Measurements from ENCODE around the gene ALPK1.
A peak's percentile ranks its signal among the peaks of the same experiment; 100 is the strongest.

Gene ALPK1

DNA sequence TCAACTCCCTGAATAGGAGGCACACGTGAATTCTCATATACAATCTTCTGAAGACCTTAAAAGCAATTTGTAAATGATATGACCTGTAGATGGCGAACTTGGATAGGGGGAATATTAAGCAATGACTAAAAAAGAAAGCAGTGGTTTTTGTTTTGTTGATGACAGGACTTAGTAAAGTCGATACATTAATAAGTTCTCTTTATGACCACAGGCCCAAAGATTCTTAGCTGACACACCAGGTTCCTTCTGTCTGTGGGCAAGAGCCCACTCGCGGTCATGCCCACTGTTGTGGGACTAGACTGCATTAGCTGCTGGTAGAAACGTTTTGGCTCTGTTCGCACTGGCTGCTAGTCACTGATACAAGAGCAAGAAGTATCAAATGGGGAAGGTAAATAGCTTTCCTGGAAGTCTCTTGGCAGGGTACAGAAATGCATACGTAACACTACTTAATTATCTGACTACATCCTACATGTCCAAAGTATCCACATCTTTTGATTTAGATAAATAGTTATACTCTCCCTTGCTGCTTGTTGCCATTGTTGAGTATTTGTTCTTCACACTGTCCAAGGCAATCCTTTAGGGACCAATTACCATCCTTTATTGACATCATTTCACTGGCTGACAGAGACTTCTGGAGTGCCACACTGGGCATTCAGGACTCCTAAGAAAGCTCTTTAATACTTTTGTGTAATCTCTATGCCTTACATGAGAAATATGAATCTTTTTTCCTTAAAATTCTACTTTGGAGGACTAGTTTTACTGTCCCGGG lies 31.0 kb downstream of the ALPK1 start:
- H3K36me3 ChIP-seq (ENCODE audit: control insufficient read depth in 5 of 5, insufficient read depth in 5 of 5, low read length in 5 of 5) = peaks cover 5 to 26% (median 16%) of the 10 kb centered on the region in 5 donors
- H3K9ac ChIP-seq (ENCODE audit: low read length in 5 of 5) = no peak overlapping the region
- H3K9me3 ChIP-seq (ENCODE audit: control insufficient read depth in 5 of 5, low read length in 5 of 5) = no peaks in the 10 kb centered on the region
- no peaks in the 10 kb centered on the region for H3K27me3 ChIP-seq (ENCODE audit: control insufficient read depth in 5 of 5, insufficient read depth in 4 of 5, low read length in 5 of 5)
- H3K27ac ChIP-seq (ENCODE audit: low read depth, low read length) = no peak overlapping the region
- no peaks in the 10 kb centered on the region for H3K4me1 ChIP-seq (ENCODE audit: control insufficient read depth in 5 of 5, insufficient read depth in 5 of 5, low read length in 5 of 5)
- no peak overlapping the region for H3K4me3 ChIP-seq (ENCODE audit: low read depth in 1 of 5, low read length in 5 of 5)

- Histone ChIP-seq H3K36me3 (ENCODE audit: control insufficient read depth in 5 of 5, insufficient read depth in 5 of 5, low read length in 5 of 5) (peaks cover 5 to 26% (median 16%) of the 10 kb centered on the region in 5 donors), H3K4me3 (ENCODE audit: low read depth in 1 of 5, low read length in 5 of 5) (no peak overlapping the region), H3K4me1 (ENCODE audit: control insufficient read depth in 5 of 5, insufficient read depth in 5 of 5, low read length in 5 of 5) (no peaks in the 10 kb centered on the region), H3K9me3 (ENCODE audit: control insufficient read depth in 5 of 5, low read length in 5 of 5) (no peaks in the 10 kb centered on the region), H3K27ac (ENCODE audit: low read depth, low read length) (no peak overlapping the region), H3K27me3 (ENCODE audit: control insufficient read depth in 5 of 5, insufficient read depth in 4 of 5, low read length in 5 of 5) (no peaks in the 10 kb centered on the region), H3K9ac (ENCODE audit: low read length in 5 of 5) (no peak overlapping the region)
Measured at GRCh38 chr4:112328734-112329130, 31.6 kb downstream of the ALPK1 start.

- no peaks in the 10 kb centered on the region for H3K9me3 ChIP-seq (ENCODE audit: control insufficient read depth in 5 of 5, low read length in 5 of 5)
- no peak overlapping the region for H3K27ac ChIP-seq (ENCODE audit: low read depth, low read length)
- no peak overlapping the region for H3K4me3 ChIP-seq (ENCODE audit: low read depth in 1 of 5, low read length in 5 of 5)
- H3K9ac ChIP-seq (ENCODE audit: low read length in 5 of 5) = no peak overlapping the region
- no peaks in the 10 kb centered on the region for H3K27me3 ChIP-seq (ENCODE audit: control insufficient read depth in 5 of 5, insufficient read depth in 4 of 5, low read length in 5 of 5)
- no peaks in the 10 kb centered on the region for H3K4me1 ChIP-seq (ENCODE audit: control insufficient read depth in 5 of 5, insufficient read depth in 5 of 5, low read length in 5 of 5)
- peaks cover 5 to 21% (median 12%) of the 10 kb centered on the region in 5 donors for H3K36me3 ChIP-seq (ENCODE audit: control insufficient read depth in 5 of 5, insufficient read depth in 5 of 5, low read length in 5 of 5)
Measured at GRCh38 chr4:112329672-112330375, 32.7 kb downstream of the ALPK1 start.

- Histone ChIP-seq H3K36me3 (ENCODE audit: control insufficient read depth in 5 of 5, insufficient read depth in 5 of 5, low read length in 5 of 5) (peaks cover 7 to 11% (median 7%) of the 10 kb centered on the region in 5 donors), H3K9me3 (ENCODE audit: control insufficient read depth in 5 of 5, low read length in 5 of 5) (no peaks in the 10 kb centered on the region), H3K27me3 (ENCODE audit: control insufficient read depth in 5 of 5, insufficient read depth in 4 of 5, low read length in 5 of 5) (no peaks in the 10 kb centered on the region)
Measured at GRCh38 chr4:112330921-112331320, 33.8 kb downstream of the ALPK1 start.

DNA sequence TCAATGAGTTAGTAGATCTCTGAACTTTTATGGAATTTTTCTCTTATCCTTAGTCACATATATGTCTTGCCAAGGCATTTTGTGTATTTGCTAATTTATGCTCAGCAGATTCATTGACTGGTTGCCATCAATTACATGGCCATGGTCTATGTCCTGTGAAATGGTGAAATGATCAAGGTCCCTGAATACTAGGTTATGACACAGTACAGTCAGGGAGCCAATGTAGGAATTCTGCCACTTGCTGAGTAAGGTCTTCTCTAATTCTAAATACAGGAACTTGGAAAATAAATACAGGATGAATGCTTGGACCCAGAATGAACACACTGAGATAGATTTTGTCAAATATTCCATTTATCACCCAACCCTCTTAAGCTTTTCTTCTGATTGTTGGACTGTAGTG lies 35.2 kb downstream of the ALPK1 start:
- peaks cover 0 to 4% (median 0%) of the 10 kb centered on the region in 5 donors for H3K36me3 ChIP-seq (ENCODE audit: control insufficient read depth in 5 of 5, insufficient read depth in 5 of 5, low read length in 5 of 5)
- no peaks in the 10 kb centered on the region for H3K4me1 ChIP-seq (ENCODE audit: control insufficient read depth in 5 of 5, insufficient read depth in 5 of 5, low read length in 5 of 5)

More at GRCh38 chr4:112330921-112331320, 33.8 kb downstream of the ALPK1 start:
- no peaks in the 10 kb centered on the region for H3K4me1 ChIP-seq (ENCODE audit: control insufficient read depth in 5 of 5, insufficient read depth in 5 of 5, low read length in 5 of 5)
- H3K27ac ChIP-seq (ENCODE audit: low read depth, low read length) = no peak overlapping the region
- H3K4me3 ChIP-seq (ENCODE audit: low read depth in 1 of 5, low read length in 5 of 5) = no peak overlapping the region
- H3K9ac ChIP-seq (ENCODE audit: low read length in 5 of 5) = no peak overlapping the region

GRCh38 chr4:112340023-112340422 lies 42.9 kb downstream of the ALPK1 start:
- no peaks in the 10 kb centered on the region for H3K4me1 ChIP-seq (ENCODE audit: control insufficient read depth in 5 of 5, insufficient read depth in 5 of 5, low read length in 5 of 5)
- no peak overlapping the region for H3K9ac ChIP-seq (ENCODE audit: low read length in 5 of 5)
- no peaks in the 10 kb centered on the region for H3K27me3 ChIP-seq (ENCODE audit: control insufficient read depth in 5 of 5, insufficient read depth in 4 of 5, low read length in 5 of 5)
- no peaks in the 10 kb centered on the region for H3K9me3 ChIP-seq (ENCODE audit: control insufficient read depth in 5 of 5, low read length in 5 of 5)
- peaks cover 0 to 5% (median 3%) of the 10 kb centered on the region in 5 donors for H3K36me3 ChIP-seq (ENCODE audit: control insufficient read depth in 5 of 5, insufficient read depth in 5 of 5, low read length in 5 of 5)
- H3K27ac ChIP-seq (ENCODE audit: low read depth, low read length) = no peak overlapping the region
- H3K4me3 ChIP-seq (ENCODE audit: low read depth in 1 of 5, low read length in 5 of 5) = no peak overlapping the region

More for the DNA sequence above, 35.2 kb downstream of the ALPK1 start:
- no peak overlapping the region for H3K9ac ChIP-seq (ENCODE audit: low read length in 5 of 5)
- no peaks in the 10 kb centered on the region for H3K9me3 ChIP-seq (ENCODE audit: control insufficient read depth in 5 of 5, low read length in 5 of 5)
- no peaks in the 10 kb centered on the region for H3K27me3 ChIP-seq (ENCODE audit: control insufficient read depth in 5 of 5, insufficient read depth in 4 of 5, low read length in 5 of 5)
- no peak overlapping the region for H3K27ac ChIP-seq (ENCODE audit: low read depth, low read length)
- H3K4me3 ChIP-seq (ENCODE audit: low read depth in 1 of 5, low read length in 5 of 5) = no peak overlapping the region

DNA sequence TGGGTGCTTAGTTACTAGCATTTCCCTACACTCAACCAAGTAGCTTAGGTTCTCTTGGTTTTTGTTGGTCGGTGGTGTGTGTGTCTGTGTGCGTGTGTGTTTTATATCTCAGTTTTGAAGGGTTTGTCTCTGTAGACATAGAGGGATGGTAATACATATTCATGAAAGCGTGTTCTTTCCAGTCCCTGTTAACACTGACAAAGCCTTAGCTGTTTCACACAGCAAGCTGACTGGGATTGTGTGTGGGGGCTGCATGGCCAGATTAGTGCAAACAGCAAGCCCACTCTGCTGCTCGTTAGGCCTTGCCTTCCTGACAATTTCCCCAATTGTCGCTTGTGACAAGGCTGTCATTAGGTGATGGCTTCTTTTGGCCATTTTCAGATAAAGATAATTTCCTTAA lies 43.9 kb downstream of the ALPK1 start:
- no peak overlapping the region for H3K4me3 ChIP-seq (ENCODE audit: low read depth in 1 of 5, low read length in 5 of 5)
- no peak overlapping the region for H3K27ac ChIP-seq (ENCODE audit: low read depth, low read length)
- peaks cover 0 to 5% (median 2%) of the 10 kb centered on the region in 5 donors for H3K36me3 ChIP-seq (ENCODE audit: control insufficient read depth in 5 of 5, insufficient read depth in 5 of 5, low read length in 5 of 5)
- no peaks in the 10 kb centered on the region for H3K27me3 ChIP-seq (ENCODE audit: control insufficient read depth in 5 of 5, insufficient read depth in 4 of 5, low read length in 5 of 5)
- no peak overlapping the region for H3K9ac ChIP-seq (ENCODE audit: low read length in 5 of 5)
- no peaks in the 10 kb centered on the region for H3K4me1 ChIP-seq (ENCODE audit: control insufficient read depth in 5 of 5, insufficient read depth in 5 of 5, low read length in 5 of 5)
- H3K9me3 ChIP-seq (ENCODE audit: control insufficient read depth in 5 of 5, low read length in 5 of 5) = no peaks in the 10 kb centered on the region

DNA sequence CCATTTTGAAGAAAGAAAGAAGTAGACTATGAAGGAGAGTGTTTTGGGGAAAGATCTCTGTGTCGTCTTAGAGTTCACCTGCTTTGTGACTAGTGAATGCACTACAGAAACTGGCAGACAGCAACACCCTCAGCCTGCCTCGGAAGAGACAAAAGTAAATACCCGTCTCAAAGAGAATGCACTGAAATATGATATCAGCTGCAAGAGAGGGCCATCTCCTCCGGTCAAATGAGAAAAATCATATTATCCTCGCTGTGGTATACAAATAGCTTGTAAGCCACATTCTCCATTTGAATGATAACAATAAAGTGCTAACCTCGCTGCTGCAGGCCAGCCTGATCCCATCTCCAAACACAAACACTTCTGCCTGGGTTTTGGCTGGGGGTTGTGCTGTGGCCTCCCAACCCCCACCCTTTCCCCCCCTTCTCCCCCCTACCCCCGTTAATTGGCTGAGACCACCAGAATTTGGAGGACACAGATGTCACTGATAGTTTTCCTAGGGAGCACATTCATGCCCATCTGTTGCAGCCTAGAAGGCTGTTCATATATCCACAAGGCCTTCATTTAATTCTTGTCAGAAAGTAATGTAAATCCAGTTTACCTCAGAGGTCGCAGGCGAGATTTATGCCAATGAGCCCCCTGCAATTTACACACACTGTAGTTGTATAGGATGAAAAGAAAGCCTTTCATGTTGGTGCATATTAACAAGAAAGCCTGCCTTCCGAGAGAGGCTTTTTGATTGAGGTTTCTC lies 46.3 kb downstream of the ALPK1 start:
- no peaks in the 10 kb centered on the region for H3K27me3 ChIP-seq (ENCODE audit: control insufficient read depth in 5 of 5, insufficient read depth in 4 of 5, low read length in 5 of 5)
- no peaks in the 10 kb centered on the region for H3K9me3 ChIP-seq (ENCODE audit: control insufficient read depth in 5 of 5, low read length in 5 of 5)
- H3K36me3 ChIP-seq (ENCODE audit: control insufficient read depth in 5 of 5, insufficient read depth in 5 of 5, low read length in 5 of 5) = peaks cover 0 to 5% (median 2%) of the 10 kb centered on the region in 5 donors
- no peak overlapping the region for H3K27ac ChIP-seq (ENCODE audit: low read depth, low read length)
- H3K4me3 ChIP-seq (ENCODE audit: low read depth in 1 of 5, low read length in 5 of 5) = no peak overlapping the region
- H3K9ac ChIP-seq (ENCODE audit: low read length in 5 of 5) = no peak overlapping the region
- H3K4me1 ChIP-seq (ENCODE audit: control insufficient read depth in 5 of 5, insufficient read depth in 5 of 5, low read length in 5 of 5) = no peaks in the 10 kb centered on the region

GRCh38 chr4:112348488-112349158 lies 51.5 kb downstream of the ALPK1 start:
- Histone ChIP-seq H3K27me3 (ENCODE audit: control insufficient read depth in 5 of 5, insufficient read depth in 4 of 5, low read length in 5 of 5) (no peaks in the 10 kb centered on the region), H3K9ac (ENCODE audit: low read length in 5 of 5) (no peak overlapping the region), H3K4me3 (ENCODE audit: low read depth in 1 of 5, low read length in 5 of 5) (peak overlapping the region in 1 of 5 donors; percentile 36), H3K4me1 (ENCODE audit: control insufficient read depth in 5 of 5, insufficient read depth in 5 of 5, low read length in 5 of 5) (no peaks in the 10 kb centered on the region), H3K9me3 (ENCODE audit: control insufficient read depth in 5 of 5, low read length in 5 of 5) (no peaks in the 10 kb centered on the region), H3K27ac (ENCODE audit: low read depth, low read length) (no peak overlapping the region), H3K36me3 (ENCODE audit: control insufficient read depth in 5 of 5, insufficient read depth in 5 of 5, low read length in 5 of 5) (no peaks in the 10 kb centered on the region)
